ENCODE data around the gene UBE2F. TPM values are rescaled to one million over a fixed set of nuclear protein-coding genes. Genes with fewer than 3 reads are reported as not detected.

UBE2F gene
- total RNA-seq, 1 experiment from 2014 or later: 44.9 TPM

- Histone ChIP-seq H3K4me3 (ENCODE audit: low read depth in 2 of 2, low read length in 2 of 2) (no peak overlapping the region), H3K4me1 (ENCODE audit: control insufficient read depth, insufficient read depth, low read length) (no peaks in the 10 kb centered on the region), H3K9me3 (ENCODE audit: control insufficient read depth, insufficient read depth, low read depth, low read length) (peaks cover 6% of the 10 kb centered on the region; the same call in 1 of the 2 replicates), H3K36me3 (ENCODE audit: control insufficient read depth, insufficient read depth, low read length) (no peaks in the 10 kb centered on the region), H3K27ac (ENCODE audit: low read length) (no peak overlapping the region), H3K27me3 (ENCODE audit: control insufficient read depth, insufficient read depth, low read length) (no peaks in the 10 kb centered on the region)
- DNase-seq (ENCODE audit: low read depth, low spot score) (no peak), ATAC-seq (no peak)
- TF ChIP-seq SIN3A (IDR thresholded peaks at IDR 0.05; ENCODE audit: borderline replicate concordance, insufficient read depth, low read depth, low read length) (no peak), CTCF (IDR thresholded peaks at IDR 0.05) (no peak), TCF7L2 (IDR thresholded peaks at IDR 0.05; ENCODE audit: low read depth, low read length) (no peak), POLR2AphosphoS5 (IDR thresholded peaks at IDR 0.05; ENCODE audit: low read depth, low read length) (no peak), REST (IDR thresholded peaks at IDR 0.05; ENCODE audit: insufficient read depth in 1 of 2, low read depth in 2 of 2, low read length in 1 of 2) (no peak)
- ChIA-PET POLR2A (no interaction called here), CTCF (no interaction called here)
- intact Hi-C loops (cut with micrococcal nuclease; ENCODE audit: unreplicated experiment) (no loop called here), in situ Hi-C loops (cut with HindIII; ENCODE audit: low pct_unique_long_range_greater_than_20kb, low sequenced_read_pairs) (no loop called here)
- BruUV-seq (replicated peaks): no TSS peak
Observed at GRCh38 chr2:238082151-238082550, 115.3 kb downstream of the UBE2F start.

DNA sequence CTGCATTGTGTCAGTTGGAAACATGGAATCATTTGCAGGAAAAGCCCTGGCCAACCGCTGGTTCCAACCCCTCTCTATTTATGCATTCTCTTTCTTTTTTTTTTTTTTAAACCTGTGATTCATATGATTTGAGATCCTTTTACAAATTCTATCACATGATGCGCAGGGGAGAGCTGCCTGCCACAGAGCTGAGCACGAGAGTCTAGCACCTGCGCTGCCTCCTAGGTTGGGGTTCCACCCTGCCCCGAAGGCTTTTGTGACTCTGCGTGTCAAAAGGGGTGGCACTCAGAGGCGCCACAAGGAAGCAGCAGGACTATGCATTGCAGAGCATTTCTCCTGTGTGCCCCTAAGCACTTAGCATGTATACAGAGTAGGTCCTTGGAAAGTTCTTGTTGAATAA, 116.0 kb downstream of the UBE2F start:
- H3K27ac ChIP-seq (ENCODE audit: low read length): no peak overlapping the region
- H3K27me3 ChIP-seq (ENCODE audit: control insufficient read depth, insufficient read depth, low read length): no peaks in the 10 kb centered on the region
- ChIA-PET CTCF (no interaction called here), POLR2A (no interaction called here)
- in situ Hi-C loops (cut with HindIII; ENCODE audit: low pct_unique_long_range_greater_than_20kb, low sequenced_read_pairs): no loop called here
- intact Hi-C loops (cut with micrococcal nuclease; ENCODE audit: unreplicated experiment): no loop called here
- H3K36me3 ChIP-seq (ENCODE audit: control insufficient read depth, insufficient read depth, low read length): no peaks in the 10 kb centered on the region
- DNase-seq (ENCODE audit: low read depth, low spot score) (no peak), ATAC-seq (no peak)
- BruUV-seq (replicated peaks): no TSS peak
- no peak overlapping the region for H3K4me3 ChIP-seq (ENCODE audit: low read depth in 2 of 2, low read length in 2 of 2)
- no peak for TF ChIP-seq CTCF (IDR thresholded peaks at IDR 0.05)
- no peak for TF ChIP-seq REST (IDR thresholded peaks at IDR 0.05; ENCODE audit: insufficient read depth in 1 of 2, low read depth in 2 of 2, low read length in 1 of 2)
- no peak for TF ChIP-seq TCF7L2 (IDR thresholded peaks at IDR 0.05; ENCODE audit: low read depth, low read length)
- no peak for TF ChIP-seq POLR2AphosphoS5 (IDR thresholded peaks at IDR 0.05; ENCODE audit: low read depth, low read length)
- no peak for TF ChIP-seq SIN3A (IDR thresholded peaks at IDR 0.05; ENCODE audit: borderline replicate concordance, insufficient read depth, low read depth, low read length)
- H3K9me3 ChIP-seq (ENCODE audit: control insufficient read depth, insufficient read depth, low read depth, low read length): peaks cover 6% of the 10 kb centered on the region; the same call in 1 of the 2 replicates
- H3K4me1 ChIP-seq (ENCODE audit: control insufficient read depth, insufficient read depth, low read length): no peaks in the 10 kb centered on the region
